Cardiac atrium fibroblast (primary cell): ENCODE data around the gene ZDHHC22. TPM values are rescaled to one million over a fixed set of nuclear protein-coding genes. Genes with fewer than 3 reads are reported as not detected.

Experiments used
- total RNA-seq: library from RNA; depleted of rRNA; stranded (reverse); fragments of >200 nt; gene quantifications from 2 replicates; pipeline ENCODE4 v1.2.3, GENCODE V29; 2015

ZDHHC22 gene
- not detected in 2 replicates for total RNA-seq

GRCh38 chr14:77141214-77142004 is at the start of gene ZDHHC22:
Gene ZDHHC22 (minus strand): TSS chr14:77141791. CDS start chr14:77139738, 2,053 bp downstream.

GRCh38 chr14:77181603-77182437 is 40.2 kb upstream of the ZDHHC22 start, which contains the start of gene TMEM63C:
Gene TMEM63C (plus strand): TSS chr14:77181798. CDS start chr14:77218814, 37,016 bp downstream.

GRCh38 chr14:77097700-77098528 is 43.7 kb downstream of the ZDHHC22 start, which contains the start of gene CIPC:
Gene CIPC (plus strand): TSS chr14:77098258. CDS start chr14:77105709, 7,451 bp downstream.

Other genes with a start within 250 kb of the ZDHHC22 start
- gene IRF2BPL, start 113.1 kb downstream of the ZDHHC22 start, total RNA-seq, result 39.9 and 43.0 TPM in 2 replicates
- 9.4 and 12.6 TPM in 2 replicates for gene CIPC, start 43.5 kb downstream of the ZDHHC22 start, total RNA-seq
- 1.5 TPM in 1 of 2 replicates, not detected in the other for gene TMEM63C, start 40.0 kb upstream of the ZDHHC22 start, total RNA-seq
- not detected in 2 replicates for gene NGB, start 129.4 kb upstream of the ZDHHC22 start, total RNA-seq
- 8.7 and 10.5 TPM in 2 replicates for gene POMT2, start 179.1 kb upstream of the ZDHHC22 start, total RNA-seq
- gene GSTZ1, start 179.2 kb upstream of the ZDHHC22 start, total RNA-seq, result 40.7 and 53.4 TPM in 2 replicates
- gene TMED8, start 235.3 kb upstream of the ZDHHC22 start, total RNA-seq, result 5.8 and 8.9 TPM in 2 replicates
- 1.1 TPM in 2 replicates for gene SAMD15, start 235.6 kb upstream of the ZDHHC22 start, total RNA-seq